ENCODE measurements around the gene ARHGAP45.

The ARHGAP45 gene

GRCh38 chr19:1084024-1084868 lies 17.3 kb downstream of the ARHGAP45 start:
- no peak for TF ChIP-seq CTCF (conservative IDR thresholded peaks at IDR 0.05; ENCODE audit: control insufficient read depth, insufficient read depth, low read depth, low read length)
- DNase-seq (ENCODE audit: low read depth): no peak
- H3K4me3 ChIP-seq (ENCODE audit: control insufficient read depth, low read depth, low read length): no peak overlapping the region

GRCh38 chr19:1085053-1085658 lies 18.2 kb downstream of the ARHGAP45 start:
- DNase-seq (ENCODE audit: low read depth): no peak
- no peak overlapping the region for H3K4me3 ChIP-seq (ENCODE audit: control insufficient read depth, low read depth, low read length)
- no peak for TF ChIP-seq CTCF (conservative IDR thresholded peaks at IDR 0.05; ENCODE audit: control insufficient read depth, insufficient read depth, low read depth, low read length)

GRCh38 chr19:1085676-1086442 lies 18.9 kb downstream of the ARHGAP45 start:
- H3K4me3 ChIP-seq (ENCODE audit: control insufficient read depth, low read depth, low read length): no peak overlapping the region
- DNase-seq (ENCODE audit: low read depth): no peak
- TF ChIP-seq CTCF (conservative IDR thresholded peaks at IDR 0.05; ENCODE audit: control insufficient read depth, insufficient read depth, low read depth, low read length): no peak

- TF ChIP-seq CTCF (conservative IDR thresholded peaks at IDR 0.05; ENCODE audit: control insufficient read depth, insufficient read depth, low read depth, low read length): no peak
- DNase-seq (ENCODE audit: low read depth): no peak
- no peak overlapping the region for H3K4me3 ChIP-seq (ENCODE audit: control insufficient read depth, low read depth, low read length)
Measured at GRCh38 chr19:1086613-1087012, 19.6 kb downstream of the ARHGAP45 start.

GRCh38 chr19:1087813-1088415 lies 20.9 kb downstream of the ARHGAP45 start:
- DNase-seq (ENCODE audit: low read depth): no peak
- TF ChIP-seq CTCF (conservative IDR thresholded peaks at IDR 0.05; ENCODE audit: control insufficient read depth, insufficient read depth, low read depth, low read length): no peak
- no peak overlapping the region for H3K4me3 ChIP-seq (ENCODE audit: control insufficient read depth, low read depth, low read length)

GRCh38 chr19:1088416-1089010 lies 21.5 kb downstream of the ARHGAP45 start:
- no peak for TF ChIP-seq CTCF (conservative IDR thresholded peaks at IDR 0.05; ENCODE audit: control insufficient read depth, insufficient read depth, low read depth, low read length)
- H3K4me3 ChIP-seq (ENCODE audit: control insufficient read depth, low read depth, low read length): no peak overlapping the region
- no peak for DNase-seq (ENCODE audit: low read depth)

Measured in fibroblast of mammary gland (primary cell).